Stomach (tissue), 19 donors: Measurements from ENCODE around the gene LGALS3BP. TPM values are rescaled to one million over a fixed set of nuclear protein-coding genes. Genes with fewer than 3 reads are reported as not detected.
A peak's percentile ranks its signal among the peaks of the same experiment; 100 is the strongest.

Experiments
- DNase-seq, 2 donors: peaks; one replicate each; pipeline versions ENCODE4 v3.0.0 to v3.0.0-alpha.2; 2013 to 2019
- H3K27ac ChIP-seq, 5 donors: fragments of 200-600 bp in 4 of 5; sonication (generic) in 4 of 5; one replicate each; pipeline ENCODE4 v1.5.1; 2013 to 2019; ENCODE audit warnings: mild to moderate bottlenecking in 1 of 5, moderate library complexity in 1 of 5
- H3K27me3 ChIP-seq, 3 donors: fragments of 200-600 bp; sonication (generic); one replicate each; pipeline ENCODE4 v1.5.1; 2017 to 2019; ENCODE audit warnings: mixed run types in 1 of 3
- H3K36me3 ChIP-seq, 4 donors: fragments of 200-600 bp; sonication (generic); 1 replicate in 3 of 4; 2 replicates in 1 of 4; pipeline ENCODE4 v1.5.1; 2016 to 2019
- H3K4me1 ChIP-seq, 4 donors: fragments of 200-600 bp; sonication (generic); one replicate each; pipeline ENCODE4 v1.5.1; 2016 to 2019
- H3K4me3 ChIP-seq, 4 donors: fragments of 200-600 bp; sonication (generic) in 3 of 4; one replicate each; pipeline ENCODE4 v1.5.1; 2016 to 2019; ENCODE audit warnings: mild to moderate bottlenecking in 1 of 4
- H3K9me3 ChIP-seq, 4 donors: fragments of 200-600 bp; sonication (generic); one replicate each; pipeline ENCODE4 v1.5.1; 2016 to 2019
- EP300 ChIP-seq: sonication (generic); formaldehyde crosslinking; IDR thresholded peaks from one replicate; pipeline ENCODE4 v1.6.1; 2017; ENCODE audit warnings: antibody characterized with exemption
- POLR2A ChIP-seq, 4 donors: fragments of 450-650 bp; IDR thresholded peaks; one replicate each; pipeline ENCODE4 v1.6.1; 2016; ENCODE audit warnings: antibody characterized with exemption in 4 of 4, control low read depth in 2 of 4, mild to moderate bottlenecking in 1 of 4, moderate library complexity in 1 of 4
- POLR2AphosphoS5 ChIP-seq, 3 donors: sonication (generic); formaldehyde crosslinking; IDR thresholded peaks; one replicate each; pipeline ENCODE4 v1.6.1; 2016; ENCODE audit warnings: antibody characterized with exemption in 3 of 3
- WGBS, 5 donors: extraction: QIAGEN DNeasy Blood & Tissue Kit in 3 of 5; methylation state at CpG; one replicate each; pipeline versions ENCODE4 v1.1.5 to v1.1.7; 2013 to 2018; 5-methylcytosine and 5-hydroxymethylcytosine counted together
- intact Hi-C: fragments of 100-400 bp; cut with DNase I; formaldehyde crosslinking; loops from one replicate; pipeline ENCODE4 v1.15.1; 2023; ENCODE audit warnings: low total_unique reads
- long read RNA-seq, 10 donors: transcript quantifications; one replicate each; lab custom pipeline, GENCODE V29; 2026
- polyA plus RNA-seq, 3 donors: library from polyadenylated mRNA; stranded (reverse); fragments of 200-250 nt; gene quantifications; one replicate each; pipeline ENCODE4 v1.2.3, GENCODE V29; 2013
- total RNA-seq, 5 donors: library from RNA; depleted of rRNA; stranded (reverse); fragments of >200 nt; gene quantifications; one replicate each; pipeline versions ENCODE4 v1.1.0 to v1.2.3, GENCODE V29; 2014 to 2016
- TF ChIP-seq, protein P1 (sequence below), 7 experiments: fragments of 450-650 bp in 4 of 7; fragments of 200-600 bp in 3 of 7; sonication (generic) in 3 of 7; IDR thresholded peaks; one replicate each; pipeline ENCODE4 v1.5.1; 2016 to 2019; ENCODE audit warnings: antibody characterized with exemption in 7 of 7, control low read depth in 2 of 7, mild to moderate bottlenecking in 1 of 7
- donor health status: healthy with polysubstance abuse.
- donor health status: Bipolar disorder and iron deficiency.
- donor health status: healthy.

LGALS3BP gene, protein sequence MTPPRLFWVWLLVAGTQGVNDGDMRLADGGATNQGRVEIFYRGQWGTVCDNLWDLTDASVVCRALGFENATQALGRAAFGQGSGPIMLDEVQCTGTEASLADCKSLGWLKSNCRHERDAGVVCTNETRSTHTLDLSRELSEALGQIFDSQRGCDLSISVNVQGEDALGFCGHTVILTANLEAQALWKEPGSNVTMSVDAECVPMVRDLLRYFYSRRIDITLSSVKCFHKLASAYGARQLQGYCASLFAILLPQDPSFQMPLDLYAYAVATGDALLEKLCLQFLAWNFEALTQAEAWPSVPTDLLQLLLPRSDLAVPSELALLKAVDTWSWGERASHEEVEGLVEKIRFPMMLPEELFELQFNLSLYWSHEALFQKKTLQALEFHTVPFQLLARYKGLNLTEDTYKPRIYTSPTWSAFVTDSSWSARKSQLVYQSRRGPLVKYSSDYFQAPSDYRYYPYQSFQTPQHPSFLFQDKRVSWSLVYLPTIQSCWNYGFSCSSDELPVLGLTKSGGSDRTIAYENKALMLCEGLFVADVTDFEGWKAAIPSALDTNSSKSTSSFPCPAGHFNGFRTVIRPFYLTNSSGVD
- 100 to 1,000 TPM in 4 of 5 donors, 10 to 100 TPM in 1; 94.5 to 625 (median 434) TPM for total RNA-seq
- 100 to 1,000 TPM in 2 of 3 donors, 10 to 100 TPM in 1; 63.4 to 212 (median 172) TPM for polyA plus RNA-seq
- long read RNA-seq, donor 1, transcript LGALS3BP-201 (6 exons, 2,405 nt), result major isoform, 49 of 56 reads
- long read RNA-seq, donor 1, partial matches to known transcripts, result 6 of 56 reads
- long read RNA-seq, donor 1, other reads (novel, unspliced or antisense), result 0 of 56 reads
- long read RNA-seq, donor 2, transcript LGALS3BP-201 (6 exons, 2,405 nt), result major isoform, 66 of 87 reads
- long read RNA-seq, donor 2, transcript LGALS3BP-202 (5 exons, 936 nt), result minor isoform, 6 of 87 reads
- long read RNA-seq, donor 2, partial matches to known transcripts, result 6 of 87 reads
- long read RNA-seq, donor 2, other reads (novel, unspliced or antisense), result 6 of 87 reads
- long read RNA-seq, donor 3, transcript LGALS3BP-202 (5 exons, 936 nt), result minor isoform, 5 of 66 reads
- long read RNA-seq, donor 3, transcript LGALS3BP-201 (6 exons, 2,405 nt), result major isoform, 60 of 66 reads
- long read RNA-seq, donor 3, partial matches to known transcripts, result 0 of 66 reads
- long read RNA-seq, donor 3, other reads (novel, unspliced or antisense), result 0 of 66 reads
- long read RNA-seq, donor 4, partial matches to known transcripts, result 0 of 4 reads
- long read RNA-seq, donor 4, other reads (novel, unspliced or antisense), result 0 of 4 reads
- long read RNA-seq, donor 5, transcript LGALS3BP-201 (6 exons, 2,405 nt), result major isoform, 75 of 86 reads
- long read RNA-seq, donor 5, partial matches to known transcripts, result 8 of 86 reads
- long read RNA-seq, donor 5, other reads (novel, unspliced or antisense), result 0 of 86 reads
- long read RNA-seq, donor 6, transcript LGALS3BP-201 (6 exons, 2,405 nt), result major isoform, 200 of 236 reads
- long read RNA-seq, donor 6, transcript LGALS3BP-202 (5 exons, 936 nt), result minor isoform, 9 of 236 reads
- long read RNA-seq, donor 6, partial matches to known transcripts, result 23 of 236 reads
- long read RNA-seq, donor 6, other reads (novel, unspliced or antisense), result 0 of 236 reads
- long read RNA-seq, donor 7, transcript LGALS3BP-201 (6 exons, 2,405 nt), result major isoform, 86 of 110 reads
- long read RNA-seq, donor 7, partial matches to known transcripts, result 16 of 110 reads
- long read RNA-seq, donor 7, other reads (novel, unspliced or antisense), result 0 of 110 reads
- long read RNA-seq, donor 8, transcript LGALS3BP-201 (6 exons, 2,405 nt), result major isoform, 92 of 164 reads
- long read RNA-seq, donor 8, transcript LGALS3BP-202 (5 exons, 936 nt), result minor isoform, 7 of 164 reads
- long read RNA-seq, donor 8, partial matches to known transcripts, result 62 of 164 reads
- long read RNA-seq, donor 8, other reads (novel, unspliced or antisense), result 0 of 164 reads
- long read RNA-seq, donor 9, transcript LGALS3BP-201 (6 exons, 2,405 nt), result major isoform, 39 of 43 reads
- long read RNA-seq, donor 9, partial matches to known transcripts, result 0 of 43 reads
- long read RNA-seq, donor 9, other reads (novel, unspliced or antisense), result 0 of 43 reads
- long read RNA-seq, donor 10, transcript LGALS3BP-201 (6 exons, 2,405 nt), result major isoform, 39 of 43 reads
- long read RNA-seq, donor 10, partial matches to known transcripts, result 0 of 43 reads
- long read RNA-seq, donor 10, other reads (novel, unspliced or antisense), result 0 of 43 reads

- H3K27ac ChIP-seq, result peak within 1 kb of the TSS; percentile 78 to 89 (median 86)
- WGBS, 5 donors, result 28 to 35% (median 30%) methylated on average over 11 to 16 of the region's 16 CpGs
- H3K36me3 ChIP-seq, result peaks cover 0 to 4% (median 0%) of the 10 kb centered on the region in 4 donors
- peaks cover 39 to 57% (median 56%) of the 10 kb centered on the region in 4 donors for H3K4me1 ChIP-seq
- H3K4me3 ChIP-seq, result peak within 1 kb of the TSS; percentile 39 to 56 (median 41)
- peak; percentile 77 to 96 for DNase-seq
- intact Hi-C loops, result no loop called here
- TF ChIP-seq, protein P1, sequence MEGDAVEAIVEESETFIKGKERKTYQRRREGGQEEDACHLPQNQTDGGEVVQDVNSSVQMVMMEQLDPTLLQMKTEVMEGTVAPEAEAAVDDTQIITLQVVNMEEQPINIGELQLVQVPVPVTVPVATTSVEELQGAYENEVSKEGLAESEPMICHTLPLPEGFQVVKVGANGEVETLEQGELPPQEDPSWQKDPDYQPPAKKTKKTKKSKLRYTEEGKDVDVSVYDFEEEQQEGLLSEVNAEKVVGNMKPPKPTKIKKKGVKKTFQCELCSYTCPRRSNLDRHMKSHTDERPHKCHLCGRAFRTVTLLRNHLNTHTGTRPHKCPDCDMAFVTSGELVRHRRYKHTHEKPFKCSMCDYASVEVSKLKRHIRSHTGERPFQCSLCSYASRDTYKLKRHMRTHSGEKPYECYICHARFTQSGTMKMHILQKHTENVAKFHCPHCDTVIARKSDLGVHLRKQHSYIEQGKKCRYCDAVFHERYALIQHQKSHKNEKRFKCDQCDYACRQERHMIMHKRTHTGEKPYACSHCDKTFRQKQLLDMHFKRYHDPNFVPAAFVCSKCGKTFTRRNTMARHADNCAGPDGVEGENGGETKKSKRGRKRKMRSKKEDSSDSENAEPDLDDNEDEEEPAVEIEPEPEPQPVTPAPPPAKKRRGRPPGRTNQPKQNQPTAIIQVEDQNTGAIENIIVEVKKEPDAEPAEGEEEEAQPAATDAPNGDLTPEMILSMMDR (IDR thresholded peaks at IDR 0.05), result no peak
- TF ChIP-seq POLR2A (IDR thresholded peaks at IDR 0.05) (no peak), EP300 (no peak), POLR2AphosphoS5 (IDR thresholded peaks at IDR 0.05) (peak in 2 of 3 donors; percentile 80 to 82)
- H3K27me3 ChIP-seq, result no peaks in the 10 kb centered on the region
- H3K9me3 ChIP-seq, result no peaks in the 10 kb centered on the region
Observed at GRCh38 chr17:78979780-78980623, at the start of gene LGALS3BP. TSS of gene LGALS3BP (minus strand) at chr17:78979923. CDS start at chr17:78977191, 2,732 bp downstream.

DNA sequence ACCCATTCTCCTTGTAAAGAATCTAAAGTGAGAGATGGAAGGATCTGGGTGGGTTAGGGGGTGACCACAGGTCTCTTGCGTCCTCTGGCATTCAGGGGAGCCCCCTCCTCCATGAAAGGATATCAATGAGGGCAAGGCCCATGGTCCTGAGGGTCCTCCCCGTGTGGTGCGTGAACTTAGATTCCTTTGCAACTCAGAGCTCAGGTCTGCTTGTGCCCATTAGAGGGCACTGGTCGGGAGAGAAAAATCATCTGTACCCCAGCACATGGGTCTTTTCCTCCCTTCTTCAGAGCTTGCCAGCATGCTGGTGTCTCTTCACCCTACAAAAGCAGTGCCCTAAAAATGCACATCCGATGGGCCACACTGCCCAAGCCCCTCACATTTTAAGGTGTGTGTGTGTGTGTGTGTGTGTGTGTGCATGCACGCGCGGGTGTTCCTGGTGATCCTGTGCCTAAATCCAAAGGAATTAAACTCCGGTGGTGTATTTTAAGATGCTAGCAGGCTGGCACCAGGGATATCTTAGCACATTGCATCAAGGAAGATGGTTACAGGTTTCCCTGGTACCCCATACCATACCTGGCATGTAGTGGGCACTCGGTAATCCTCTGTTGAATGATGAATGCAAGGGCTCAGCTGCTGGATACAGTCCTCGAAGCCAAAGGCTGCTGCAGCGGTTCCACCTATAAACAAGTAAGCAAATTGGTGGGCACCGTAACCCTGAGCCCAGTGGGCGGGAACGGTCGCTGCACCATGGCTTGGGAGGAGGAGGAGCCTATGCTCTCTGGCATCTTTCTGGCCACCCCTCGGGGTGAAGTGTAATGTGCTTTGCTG, 49.0 kb upstream of the LGALS3BP start:
- no peaks in the 10 kb centered on the region for H3K9me3 ChIP-seq
- no peak for TF ChIP-seq EP300
- TF ChIP-seq POLR2A (IDR thresholded peaks at IDR 0.05), result no peak
- TF ChIP-seq, protein P1 (IDR thresholded peaks at IDR 0.05), result no peak
- TF ChIP-seq POLR2AphosphoS5 (IDR thresholded peaks at IDR 0.05), result no peak
- H3K4me3 ChIP-seq, result no peak overlapping the region
- peak overlapping the region in 1 of 5 donors; percentile 62 for H3K27ac ChIP-seq
- 58 to 71% (median 67%) methylated on average over 16 to 17 of the region's 17 CpGs for WGBS, 5 donors
- peaks cover 47 to 68% (median 50%) of the 10 kb centered on the region in 4 donors for H3K4me1 ChIP-seq
- intact Hi-C loops, result no loop called here
- H3K36me3 ChIP-seq, result no peaks in the 10 kb centered on the region
- no peak for DNase-seq
- peaks cover 0 to 62% (median 18%) of the 10 kb centered on the region in 3 donors for H3K27me3 ChIP-seq
